Activated CD8-positive, alpha-beta memory T cell treated with anti-CD3 and anti-CD28 coated beads, Interleukin-2, amount 50 U/mL, for 24 hours (primary cell): ENCODE measurements around the gene HOXA7.

Source experiments
- DNase-seq: peaks from one replicate; pipeline ENCODE4 v3.0.0-alpha.2; 2020; ENCODE audit errors: extremely low read depth

Gene HOXA7

GRCh38 chr7:27156508-27156898 is at the start of gene HOXA7:
TSS of gene HOXA7 (minus strand) at chr7:27156675. CDS start at chr7:27156545, 130 bp downstream.
- DNase-seq: no peak

GRCh38 chr7:27205325-27206280 is 49.1 kb upstream of the HOXA7 start:
- DNase-seq: no peak

- no peak for DNase-seq
Observed at GRCh38 chr7:27204851-27205322, 48.4 kb upstream of the HOXA7 start.

DNA sequence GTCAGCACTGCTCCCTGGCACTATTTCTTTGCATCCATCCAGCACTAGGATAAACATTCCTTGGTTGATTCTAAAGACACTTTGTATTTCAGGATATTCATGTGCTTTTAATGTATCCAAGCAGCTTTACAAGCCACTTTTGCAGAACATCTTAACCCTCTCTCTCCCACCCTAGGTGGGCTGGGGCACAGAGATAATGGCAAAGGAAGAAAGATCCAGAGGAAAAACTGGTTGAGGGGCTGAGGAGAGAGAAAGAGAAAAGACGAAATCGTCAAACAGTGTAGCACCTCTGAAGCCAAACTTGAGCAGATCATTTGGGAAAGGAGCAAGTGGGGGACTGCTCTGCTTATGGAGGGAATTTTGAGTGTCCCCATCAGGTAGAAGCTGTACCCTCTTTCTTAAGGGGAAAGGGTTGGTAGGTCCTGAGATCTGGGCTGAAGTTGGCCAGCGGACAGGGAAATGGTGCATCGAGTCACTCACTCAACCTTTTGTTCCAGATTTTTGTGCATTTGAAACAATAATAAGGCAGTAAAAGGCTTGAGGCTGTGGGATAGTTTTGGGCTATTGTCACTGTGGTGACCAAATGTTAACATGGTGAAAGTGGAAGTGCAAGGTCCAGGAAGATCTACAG is 47.6 kb upstream of the HOXA7 start:
- DNase-seq: no peak

DNA sequence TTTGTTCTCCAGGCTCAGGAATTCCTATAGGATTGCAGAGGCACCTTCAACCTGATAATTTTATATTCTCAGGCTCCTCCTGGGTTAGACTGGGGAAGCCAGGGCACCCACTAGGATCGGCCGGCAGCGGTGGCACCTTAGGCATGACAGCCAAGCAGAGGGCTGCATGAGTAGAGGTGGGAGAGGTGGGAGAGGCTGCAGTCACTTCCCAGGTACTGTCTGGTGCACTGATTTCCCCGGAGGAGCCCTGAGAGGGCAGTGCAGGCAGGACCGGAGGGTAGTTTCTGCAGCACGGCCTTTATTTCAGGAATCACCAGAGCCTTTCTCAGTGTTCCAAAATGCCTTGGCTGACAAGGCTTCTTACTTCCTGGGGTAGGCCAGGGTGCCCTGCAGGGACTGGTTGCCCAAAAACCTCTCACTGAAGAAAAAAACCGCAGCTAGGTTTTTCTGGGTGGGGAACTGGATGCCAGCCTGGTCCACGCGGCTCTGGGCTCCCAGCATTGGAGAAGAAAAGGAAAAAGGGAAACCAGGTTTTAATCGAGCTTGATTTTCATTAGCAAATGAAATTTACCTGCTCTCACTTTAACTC is 47.0 kb upstream of the HOXA7 start:
- no peak for DNase-seq

DNA sequence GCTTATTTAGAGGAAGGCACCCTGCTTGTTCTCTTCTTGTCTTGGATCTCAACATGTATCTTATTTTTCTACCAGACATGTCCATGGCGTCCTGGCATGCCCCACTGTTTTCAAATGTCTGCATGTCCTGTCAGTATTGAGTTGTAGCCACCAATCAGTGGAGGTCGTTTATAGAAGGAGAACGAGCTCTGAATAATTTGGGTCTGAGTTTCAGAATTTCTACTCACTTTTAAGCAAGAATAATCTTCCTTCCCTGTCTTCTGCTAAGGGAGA is 46.3 kb upstream of the HOXA7 start:
- no peak for DNase-seq

DNA sequence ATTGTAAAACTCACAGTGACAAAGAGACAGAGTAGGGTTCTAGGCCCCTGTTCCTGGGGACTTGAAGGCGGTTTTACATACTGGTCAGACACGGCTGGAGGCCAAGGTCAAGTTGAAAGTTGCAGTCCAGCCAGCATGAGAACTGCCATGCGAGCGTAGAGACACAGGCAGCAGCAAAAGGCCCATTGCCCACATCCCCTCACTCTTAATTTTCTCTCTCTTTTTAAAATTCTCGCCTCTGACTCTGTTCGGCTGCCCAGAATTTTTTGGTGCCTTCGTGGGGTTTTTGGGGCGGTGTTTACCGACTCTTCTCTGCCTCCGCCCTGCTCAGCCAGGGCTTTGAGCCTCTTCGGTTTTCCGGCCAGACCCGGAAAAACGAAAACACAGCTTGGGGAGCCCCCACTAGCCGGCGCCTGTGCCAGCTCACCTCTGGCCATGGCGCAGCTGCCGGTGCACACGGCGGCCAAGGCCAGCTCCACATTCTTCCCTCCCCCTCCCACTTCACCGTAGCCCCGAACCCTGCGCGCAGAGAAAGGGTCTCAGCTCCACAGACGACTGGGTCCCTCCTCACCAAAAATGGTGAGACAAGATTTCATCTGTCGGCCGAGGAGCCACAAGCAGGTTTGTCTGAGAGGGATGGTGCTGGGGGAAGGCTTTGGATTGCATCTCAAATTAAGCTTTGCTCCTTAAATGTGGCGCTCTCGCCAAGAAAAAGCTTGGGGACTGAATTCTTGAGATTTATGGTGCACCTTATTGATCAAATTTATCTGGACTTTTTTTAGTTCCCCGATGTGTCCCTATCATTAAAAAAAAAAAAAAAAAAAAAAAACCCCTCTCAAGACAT is 45.8 kb upstream of the HOXA7 start:
- DNase-seq: no peak

- no peak for DNase-seq
Observed at GRCh38 chr7:27201580-27202017, 45.1 kb upstream of the HOXA7 start.

DNA sequence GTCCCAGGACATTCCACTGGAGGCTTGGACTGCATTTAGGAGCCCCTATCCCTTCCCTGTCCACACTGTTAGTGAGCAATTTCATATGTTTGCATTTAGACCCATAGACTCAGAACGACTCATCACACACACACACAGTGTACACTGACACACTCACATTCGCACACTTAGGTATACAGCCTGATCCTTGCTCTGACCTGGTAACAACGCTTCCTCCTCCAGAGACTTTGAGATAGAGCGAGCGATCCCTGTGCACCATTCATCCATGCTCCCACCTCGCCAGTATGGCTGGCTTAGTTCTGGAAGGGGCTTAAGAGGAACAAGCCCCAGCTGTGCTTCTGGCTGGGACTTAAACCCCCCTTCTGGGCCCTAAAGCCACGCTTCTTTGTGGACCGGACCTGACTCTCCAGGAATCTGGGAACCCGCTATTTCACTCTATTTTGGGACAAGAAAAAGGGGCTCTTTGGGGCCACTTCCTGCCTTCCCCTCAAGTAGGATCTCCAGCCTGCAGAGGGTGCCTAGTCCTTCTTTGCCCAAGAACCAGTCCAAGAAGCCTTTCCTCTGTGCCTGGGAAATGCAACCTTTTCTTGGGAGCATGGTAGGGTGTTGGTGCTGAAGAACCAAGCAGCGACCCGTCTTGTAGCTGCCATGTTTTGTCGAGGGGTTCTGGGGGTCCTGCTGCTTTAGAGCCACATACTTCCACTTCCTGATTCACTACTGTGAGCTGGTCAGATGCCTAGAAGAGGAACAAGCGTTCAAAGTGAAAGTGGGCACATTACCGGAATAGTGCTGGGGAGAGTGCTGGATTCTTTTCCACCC is 44.5 kb upstream of the HOXA7 start:
- DNase-seq: no peak

DNA sequence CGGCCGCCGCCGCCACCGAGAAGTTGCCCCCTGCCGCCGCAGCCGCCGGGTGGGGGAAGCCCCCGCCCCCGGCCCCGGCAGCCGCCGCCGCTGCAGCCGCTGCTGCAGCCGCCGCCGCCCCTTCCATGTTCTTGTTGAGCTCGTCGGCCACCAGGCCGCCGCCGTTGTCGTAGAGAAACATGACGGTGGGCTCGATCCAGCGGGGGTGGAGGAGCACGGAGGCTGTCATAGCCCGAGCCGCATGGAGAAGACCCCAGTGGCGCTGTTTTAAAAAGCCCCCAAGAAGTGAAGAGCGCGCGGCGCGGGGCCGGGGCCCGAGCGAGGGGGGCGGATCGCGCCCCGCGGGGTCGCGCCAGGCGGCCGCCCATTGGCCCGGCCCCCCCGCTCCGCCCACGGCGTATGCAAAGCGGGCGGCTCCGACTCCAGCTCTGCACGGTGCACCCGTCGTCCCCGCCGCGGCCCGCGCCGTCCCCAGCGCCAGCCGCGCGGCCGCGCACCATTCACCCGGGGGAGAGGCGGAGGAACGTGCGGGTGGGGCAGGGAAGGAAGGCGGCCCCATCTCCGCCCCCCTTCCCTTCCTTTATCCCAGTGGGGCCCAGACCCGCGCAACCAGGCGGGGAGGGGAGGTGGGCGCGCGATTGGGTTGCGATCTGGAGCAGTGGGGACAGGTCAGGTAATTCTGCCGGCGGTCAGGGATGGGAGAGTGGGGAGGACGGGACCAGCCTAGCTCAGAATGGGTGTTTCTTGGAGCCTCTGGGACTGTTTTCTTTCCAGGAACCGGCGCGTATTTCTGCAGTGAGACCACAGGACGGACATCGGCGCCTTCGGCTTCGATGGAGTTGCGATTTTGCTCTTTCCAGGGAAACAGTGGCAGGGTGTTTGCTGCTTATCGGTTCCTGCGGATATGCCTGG is 43.6 kb upstream of the HOXA7 start, which contains the start of gene HOXA13:
Gene HOXA13 (minus strand): TSS at position 243 of the 912 bp plus-strand sequence. CDS start 14 bp downstream, at position 229.
- DNase-seq: no peak

DNA sequence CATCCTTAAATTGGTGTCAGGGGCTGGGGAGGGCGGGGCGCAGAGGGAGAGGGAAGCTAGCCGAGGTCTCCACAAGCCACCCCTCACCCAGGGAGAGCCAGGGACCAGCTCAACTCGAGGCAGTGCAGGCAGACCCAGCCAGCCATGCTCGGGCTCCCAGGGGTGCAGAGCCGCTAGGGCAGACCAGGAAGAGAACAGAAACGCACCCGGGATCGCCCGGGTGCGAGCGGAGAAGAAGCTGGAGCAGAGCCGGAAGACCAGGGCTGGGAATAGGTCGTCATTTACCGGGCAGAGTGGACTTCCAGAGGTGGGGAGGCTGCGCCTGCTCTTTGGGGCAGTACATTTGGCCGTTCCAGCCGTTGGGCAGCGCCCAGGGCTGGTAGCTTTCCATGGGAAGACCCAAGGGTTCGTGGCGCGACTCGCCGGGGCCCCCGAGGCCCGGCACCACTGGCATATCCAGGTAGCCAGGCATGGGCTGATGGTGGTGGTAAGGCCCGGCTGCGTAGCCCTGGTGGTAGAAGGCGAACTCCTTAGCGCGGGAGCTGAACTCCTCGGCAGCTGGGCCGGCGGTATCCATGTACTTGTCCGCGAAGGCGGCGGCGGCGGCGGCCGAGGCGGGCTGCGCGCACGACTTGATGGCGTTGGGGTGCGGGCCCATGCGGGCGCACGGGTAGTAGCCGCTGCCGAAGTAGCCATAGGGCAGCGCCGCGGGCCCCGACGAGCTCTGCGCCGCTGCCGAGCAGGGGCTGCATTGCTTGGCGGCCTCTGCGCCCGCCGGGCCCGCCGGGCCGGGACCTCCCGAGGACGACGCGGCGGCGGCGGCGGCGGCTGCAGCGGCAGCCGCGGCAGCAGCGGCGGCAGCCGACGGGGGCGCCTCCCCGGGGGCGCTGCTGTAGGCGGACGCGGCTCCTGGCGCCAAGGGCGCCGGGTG is 42.7 kb upstream of the HOXA7 start:
- DNase-seq: no peak

DNA sequence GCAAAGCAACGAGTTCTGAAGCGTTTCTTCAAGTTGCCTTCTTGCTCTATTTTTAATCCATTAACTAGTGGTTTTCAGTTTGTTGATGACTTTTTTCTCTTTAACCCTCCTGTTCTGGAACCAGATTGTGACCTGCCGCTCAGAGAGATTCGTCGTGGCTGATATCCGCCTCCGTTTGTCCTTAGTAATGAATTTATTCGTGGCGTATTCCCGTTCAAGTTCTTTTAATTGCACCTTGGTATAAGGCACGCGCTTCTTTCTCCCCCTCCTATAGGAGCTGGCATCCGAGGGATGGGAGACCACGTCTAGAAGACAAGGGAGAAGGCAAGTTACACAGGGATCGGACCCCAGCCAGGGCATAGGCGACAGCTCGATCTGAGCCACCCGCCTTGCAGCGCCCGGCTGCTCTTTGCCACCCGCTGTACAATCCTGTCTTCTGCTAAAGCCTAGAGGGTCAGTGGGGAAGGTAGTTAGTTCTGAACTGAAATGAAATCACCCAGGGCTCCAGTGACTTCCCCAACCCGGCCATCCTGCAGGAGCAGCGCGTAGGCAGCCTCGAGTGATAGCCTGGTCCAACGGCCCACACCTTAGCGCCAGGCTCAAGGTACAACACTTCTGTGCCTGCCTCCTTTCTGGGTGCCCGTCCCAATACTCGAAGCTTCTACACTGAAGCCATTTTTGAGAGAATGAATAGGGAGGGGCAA is 41.8 kb upstream of the HOXA7 start:
- DNase-seq: no peak

DNA sequence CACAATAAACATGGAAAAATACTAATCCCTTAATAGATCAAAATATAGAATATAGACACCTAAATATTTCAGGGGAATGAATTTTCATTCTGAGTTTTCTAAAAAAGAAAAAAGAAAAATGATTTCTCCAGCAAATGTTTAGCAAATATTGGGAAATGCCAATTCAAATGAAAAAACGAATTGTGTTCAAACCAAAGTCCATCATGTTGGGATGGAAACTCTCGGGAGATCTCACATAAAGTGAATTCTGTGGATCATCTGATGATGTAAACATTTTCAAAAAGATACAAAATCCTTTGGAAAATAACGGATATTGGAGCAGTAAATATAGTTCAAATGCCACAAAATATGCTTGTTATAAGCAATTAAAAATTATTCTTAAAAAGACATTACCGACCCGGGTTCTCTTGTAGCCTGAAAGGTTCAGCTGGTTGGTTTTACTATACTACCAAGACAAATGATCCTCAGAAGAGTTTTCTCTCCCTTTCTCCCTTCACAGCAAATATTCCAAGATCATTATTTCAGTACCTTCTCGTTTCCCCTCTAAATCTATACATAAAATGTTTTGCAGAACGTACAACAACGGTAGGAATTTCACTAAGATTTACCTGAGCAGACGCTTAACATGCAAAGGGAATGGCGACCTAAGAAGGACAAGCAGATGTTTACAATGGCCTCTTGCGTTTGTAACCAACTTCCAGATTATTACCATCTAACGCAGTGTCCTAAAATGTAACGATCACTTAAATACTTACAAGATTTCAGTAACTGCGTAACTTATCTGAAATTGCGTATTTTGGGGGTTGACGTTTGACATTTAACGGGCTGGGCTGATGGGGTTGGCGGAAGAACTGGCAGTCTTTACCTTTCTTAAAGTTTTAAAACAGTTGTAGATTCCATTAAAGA is 40.9 kb upstream of the HOXA7 start:
- DNase-seq: no peak

DNA sequence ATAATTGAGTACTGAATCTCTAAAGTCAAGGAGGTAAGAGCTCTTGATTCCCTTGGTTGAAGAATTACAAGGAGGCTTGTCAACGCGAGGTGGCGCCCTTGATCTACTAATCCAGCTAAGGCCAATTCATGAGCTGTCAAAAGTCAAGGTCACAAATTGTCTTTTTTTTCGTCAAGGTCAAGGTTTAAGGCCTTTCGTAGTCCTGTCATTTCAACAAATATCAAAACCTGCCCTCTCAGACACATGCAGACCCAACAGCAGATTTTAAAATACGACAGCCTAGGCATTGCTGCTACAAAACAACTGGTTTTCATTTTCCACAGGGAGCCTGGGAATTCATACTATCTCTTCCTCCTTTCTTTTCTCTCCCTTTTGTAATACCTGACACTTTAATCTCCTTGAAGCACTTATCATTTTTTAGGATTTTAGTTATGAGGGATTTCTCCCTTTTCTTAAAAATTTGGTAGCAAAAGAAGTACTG is 39.9 kb upstream of the HOXA7 start:
- DNase-seq: peak; percentile 71

DNA sequence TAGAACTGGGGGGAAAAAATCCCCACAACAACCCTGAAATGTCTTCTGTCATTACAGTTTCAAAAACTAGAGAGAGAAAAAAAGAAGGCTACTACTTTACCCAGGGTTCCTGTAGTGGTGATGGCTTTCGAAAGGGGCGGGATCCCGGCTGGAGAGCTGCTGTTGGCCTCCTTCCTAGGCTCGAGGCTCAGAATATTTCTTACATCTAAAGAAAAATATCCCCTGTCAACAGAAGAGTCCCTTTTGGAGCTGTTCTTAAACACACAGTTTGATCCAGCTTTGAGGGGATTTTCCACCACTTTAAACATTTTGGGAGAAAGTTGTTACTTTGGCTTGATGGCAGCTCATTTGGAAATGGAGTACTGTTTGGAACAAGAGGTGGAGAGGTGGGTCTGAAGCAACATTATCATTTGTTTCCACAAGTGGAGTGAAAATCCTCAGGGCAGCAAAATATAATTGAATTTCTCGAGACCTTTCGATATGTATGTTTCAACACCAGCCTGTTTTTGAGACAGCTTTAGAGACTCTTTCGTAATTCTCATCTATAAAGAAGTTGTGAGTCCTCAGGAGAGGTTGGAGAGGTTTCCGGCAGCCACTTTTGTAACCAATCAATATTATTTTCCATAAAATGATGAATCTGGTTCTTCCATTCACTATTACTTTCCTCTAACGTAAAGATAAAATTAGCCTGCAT is 38.4 kb upstream of the HOXA7 start:
- no peak for DNase-seq

DNA sequence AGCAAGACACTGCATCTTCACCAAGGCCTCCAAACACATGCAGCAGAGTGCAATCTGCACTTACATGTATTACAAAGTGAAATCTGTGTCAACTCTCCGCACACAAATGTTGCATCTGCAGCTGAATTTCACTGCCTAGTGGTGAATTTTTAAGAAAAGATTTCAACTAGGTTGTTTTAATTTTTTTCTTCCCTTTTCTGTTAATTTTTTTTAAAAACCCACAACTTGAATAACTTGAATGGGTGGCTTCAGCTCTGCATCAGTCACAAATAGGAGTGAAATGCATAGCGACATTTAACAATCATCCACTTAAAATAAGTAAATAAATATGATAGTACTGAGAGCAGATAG is 37.5 kb upstream of the HOXA7 start:
- no peak for DNase-seq
